ENCODE measurements around the gene UTP15.

The UTP15 gene

DNA sequence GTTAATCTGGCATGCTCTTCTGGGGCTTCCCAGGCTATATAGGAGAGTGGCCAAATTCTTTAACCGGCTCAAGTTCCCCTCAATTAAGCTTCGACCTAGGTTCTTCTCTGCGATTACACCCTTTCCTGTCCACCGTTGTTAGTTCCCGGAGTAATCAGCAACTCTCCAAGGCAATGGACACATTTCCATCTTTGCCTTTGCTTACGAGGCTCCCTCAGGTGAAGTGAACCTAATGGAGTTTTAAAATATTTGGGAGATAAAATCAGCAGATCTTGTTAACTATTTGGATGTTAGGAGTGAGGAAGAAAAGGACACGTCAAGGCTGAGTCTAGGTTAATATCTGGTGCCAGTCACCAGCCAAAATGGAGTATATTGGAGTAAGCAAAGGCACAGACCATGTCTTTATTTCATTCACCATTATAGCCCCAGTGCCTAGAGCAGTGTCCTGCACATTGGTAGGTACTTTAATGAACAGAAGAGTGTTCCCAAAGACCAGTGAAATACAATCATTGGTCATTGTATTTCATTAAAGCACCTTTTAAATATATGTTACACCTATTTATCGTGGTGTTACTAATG is 515 bp downstream of the UTP15 start:
- no peak for DNase-seq

DNA sequence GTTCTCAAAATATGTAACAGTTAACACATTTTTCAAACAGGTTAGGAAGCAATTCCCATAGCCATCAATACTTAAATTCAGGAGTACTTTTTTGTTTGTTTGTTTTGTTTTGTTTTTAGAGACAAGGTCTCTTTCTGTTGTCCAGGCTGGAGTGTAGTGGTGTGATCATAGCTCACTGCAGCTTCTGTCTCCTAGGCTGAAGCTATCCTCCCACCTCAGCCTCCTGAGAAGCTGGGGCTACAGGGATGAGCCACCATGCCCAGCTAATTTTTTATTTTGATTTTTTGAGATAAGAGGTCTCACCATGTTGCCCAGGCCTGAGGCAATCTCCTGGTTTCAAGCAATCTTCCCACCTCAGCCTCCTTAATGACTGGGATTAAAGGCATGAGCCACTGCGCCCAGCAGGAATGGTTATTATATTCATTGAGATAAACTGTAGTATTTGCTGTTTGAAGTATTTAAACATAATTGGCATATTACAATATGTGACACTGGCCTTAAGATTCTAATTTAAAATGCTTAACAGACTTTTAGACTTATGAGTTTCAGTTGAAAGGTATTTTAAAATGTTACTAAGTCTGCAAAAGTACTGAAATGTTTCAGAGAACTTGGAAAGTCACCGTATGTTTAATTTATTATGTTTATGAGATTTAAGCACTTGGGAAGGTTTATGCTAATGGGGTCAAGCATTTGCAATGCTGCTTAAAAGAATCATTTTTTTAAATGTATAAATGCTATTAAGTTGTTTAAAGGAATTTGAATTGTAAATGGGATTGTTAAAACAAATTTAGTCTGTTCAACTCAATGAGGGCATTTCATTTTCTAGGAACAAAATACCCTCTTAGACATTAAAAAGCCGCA is 17.0 kb downstream of the UTP15 start:
- no peak for DNase-seq

DNA sequence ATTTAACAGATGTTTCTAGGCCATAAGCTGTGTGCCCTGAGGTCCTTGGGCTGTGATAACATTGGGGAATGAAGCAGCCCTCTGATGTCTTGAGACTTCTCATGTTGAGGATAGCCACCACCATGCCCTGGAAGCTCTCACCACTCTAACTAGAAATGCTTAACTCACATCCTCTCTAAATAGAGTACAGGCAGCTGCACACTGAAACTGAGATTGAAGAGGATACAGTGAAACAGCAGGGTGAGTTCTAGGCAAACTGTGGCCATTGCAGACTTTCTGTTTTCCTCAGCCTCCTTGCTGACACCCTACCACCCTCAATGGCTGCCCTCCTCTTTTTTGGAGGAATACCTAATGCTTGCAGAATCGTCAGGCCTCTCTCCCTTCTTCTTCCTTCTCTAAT is 22.4 kb downstream of the UTP15 start:
- no peak for DNase-seq

DNA sequence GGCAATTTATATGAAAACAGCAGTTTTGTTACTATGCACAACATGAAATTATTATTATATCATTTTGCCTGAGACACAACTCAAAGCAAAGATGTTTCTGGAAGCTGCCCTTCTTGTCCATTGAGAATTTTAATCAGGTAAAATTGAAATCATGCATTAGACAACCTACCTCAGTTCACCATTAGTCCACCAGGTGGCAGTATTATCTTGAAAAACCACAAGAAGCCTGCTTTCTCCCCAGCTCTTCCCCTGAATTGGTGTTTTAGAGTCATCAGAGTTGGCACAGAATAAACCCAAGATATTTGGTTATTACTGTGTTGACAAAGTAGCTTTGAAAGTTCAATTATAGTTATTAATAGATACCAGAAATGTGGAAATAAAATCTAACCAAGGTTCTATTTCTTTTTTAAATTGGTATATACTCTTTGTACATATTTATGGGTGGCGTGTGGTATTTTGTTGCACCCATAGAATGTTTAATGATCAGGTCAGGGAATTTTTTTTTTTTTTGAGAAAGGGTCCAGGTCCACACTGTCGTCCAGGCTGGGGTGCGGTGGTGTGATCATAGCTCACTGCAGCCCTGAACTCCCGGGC is 25.7 kb downstream of the UTP15 start:
- peak; percentile 57 to 70 for DNase-seq

DNA sequence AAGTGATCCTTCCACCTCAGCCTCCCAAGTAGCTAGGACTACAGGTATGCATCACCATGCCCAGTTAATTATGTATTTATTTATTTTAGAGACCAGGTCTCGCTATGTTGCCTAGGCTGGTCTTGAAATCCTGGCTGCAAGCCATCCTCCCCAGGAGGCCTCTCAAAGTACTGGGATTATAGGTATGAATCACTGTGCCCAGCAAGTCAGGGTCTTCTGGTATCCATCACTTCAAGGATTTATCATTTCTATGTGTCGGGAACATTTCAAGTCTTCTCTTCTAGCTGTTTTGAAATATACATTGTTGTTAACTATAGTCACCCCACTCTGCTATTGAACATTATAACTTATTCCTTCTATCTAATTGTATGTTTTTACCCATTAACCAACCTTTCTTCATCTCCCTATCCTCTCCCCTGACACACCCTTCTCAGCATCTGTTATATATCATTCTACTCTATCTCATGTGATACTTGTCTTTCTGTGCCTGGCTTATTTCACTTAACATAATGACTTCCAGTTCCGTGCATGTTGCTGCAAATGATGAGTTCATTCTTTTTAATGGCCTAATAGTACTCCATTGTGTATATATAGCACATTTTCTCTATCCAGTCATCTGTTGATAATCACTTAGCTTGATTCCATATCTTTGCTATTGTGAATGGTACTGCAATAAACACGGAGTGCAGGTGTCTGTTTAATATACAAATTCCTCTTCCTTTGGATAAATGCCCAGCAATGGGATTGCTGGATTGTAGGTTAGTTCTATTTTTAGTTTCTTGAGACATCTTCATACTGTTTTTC is 26.4 kb downstream of the UTP15 start:
- no peak for DNase-seq

DNA sequence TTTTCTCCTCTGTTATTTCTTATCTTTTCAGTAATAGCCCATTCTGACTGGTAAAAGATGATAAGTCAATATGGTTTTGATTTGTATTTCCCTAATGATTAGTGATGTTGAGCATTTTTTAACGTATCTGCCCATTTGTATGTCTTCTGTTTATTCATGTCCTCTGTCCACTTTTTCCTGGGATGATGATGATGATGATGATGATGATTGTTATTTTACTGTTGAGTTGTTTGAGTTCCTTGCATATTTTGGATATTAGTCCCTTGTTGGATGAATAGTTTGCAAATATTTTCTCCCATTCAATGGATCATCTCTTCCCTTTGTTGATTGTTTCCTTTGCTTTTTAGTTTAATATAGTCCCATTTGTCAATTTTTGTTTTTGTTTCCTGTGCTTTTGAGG is 27.0 kb downstream of the UTP15 start:
- DNase-seq, result no peak

DNA sequence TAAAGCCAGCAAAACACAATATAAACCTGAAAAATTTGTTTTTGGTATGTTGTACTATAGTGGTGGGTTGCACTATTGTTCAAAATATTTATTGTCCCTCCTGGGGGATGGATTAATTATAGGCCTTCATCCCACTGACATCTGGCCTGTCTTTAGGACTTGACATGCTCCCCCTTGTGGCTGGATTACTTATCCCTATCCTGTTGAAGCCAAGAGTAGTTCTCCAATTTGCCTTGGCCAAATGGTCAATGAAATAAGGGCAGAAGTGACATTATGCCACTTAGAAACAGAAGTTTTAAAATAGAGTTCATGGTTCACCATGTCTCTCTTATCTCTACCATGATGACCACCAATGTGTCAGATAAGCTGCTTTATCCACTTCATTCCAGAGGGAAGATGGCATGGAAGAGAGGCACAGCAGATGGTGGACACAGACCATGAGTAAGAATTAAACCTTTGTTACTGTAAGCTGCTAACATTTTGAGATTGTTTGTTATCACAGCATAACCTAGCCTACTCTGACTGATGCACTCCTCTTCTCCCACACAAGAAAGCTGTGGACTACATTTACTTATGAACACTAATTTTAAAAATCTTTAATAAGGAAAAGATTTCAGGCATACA is 31.3 kb downstream of the UTP15 start:
- DNase-seq, result peak in 1 of 2 experiments; percentile 30

DNA sequence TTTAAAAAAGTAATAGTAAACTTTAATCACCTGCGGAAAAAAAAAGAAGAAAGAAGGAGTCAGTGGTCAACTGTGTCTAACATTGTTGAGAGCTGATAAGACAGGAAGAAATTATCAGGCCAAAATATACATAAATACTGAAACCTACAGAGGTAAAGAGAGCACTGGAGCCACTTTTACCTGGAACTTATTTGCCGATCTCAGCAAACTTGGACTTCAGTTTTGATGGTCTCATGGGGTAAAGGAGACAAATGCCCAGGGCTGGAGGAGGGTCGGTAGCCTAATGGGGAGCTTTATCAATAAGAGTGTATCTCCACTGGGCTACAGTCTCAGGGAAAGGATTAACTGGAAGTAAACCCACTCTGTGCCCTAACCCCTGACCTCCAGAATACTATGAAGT is 33.8 kb downstream of the UTP15 start:
- no peak for DNase-seq

DNA sequence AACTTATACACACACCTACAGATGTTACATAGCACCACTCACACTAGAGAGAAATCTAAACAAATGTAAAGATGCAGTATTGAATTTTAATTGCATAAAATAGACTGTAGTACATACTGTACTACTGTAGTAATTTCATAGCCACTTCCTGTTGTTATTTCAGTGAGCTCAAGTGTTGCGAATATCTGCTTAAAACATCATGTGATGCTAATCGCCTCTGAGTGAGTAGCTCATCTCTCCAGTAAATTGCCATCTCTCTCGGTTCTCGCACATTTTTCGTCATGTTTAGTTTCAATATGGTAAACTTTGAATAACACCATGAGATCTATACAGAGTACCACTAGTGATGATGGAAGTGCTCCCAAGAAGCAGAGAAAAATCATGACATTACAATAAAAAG is 38.5 kb downstream of the UTP15 start:
- no peak for DNase-seq

DNA sequence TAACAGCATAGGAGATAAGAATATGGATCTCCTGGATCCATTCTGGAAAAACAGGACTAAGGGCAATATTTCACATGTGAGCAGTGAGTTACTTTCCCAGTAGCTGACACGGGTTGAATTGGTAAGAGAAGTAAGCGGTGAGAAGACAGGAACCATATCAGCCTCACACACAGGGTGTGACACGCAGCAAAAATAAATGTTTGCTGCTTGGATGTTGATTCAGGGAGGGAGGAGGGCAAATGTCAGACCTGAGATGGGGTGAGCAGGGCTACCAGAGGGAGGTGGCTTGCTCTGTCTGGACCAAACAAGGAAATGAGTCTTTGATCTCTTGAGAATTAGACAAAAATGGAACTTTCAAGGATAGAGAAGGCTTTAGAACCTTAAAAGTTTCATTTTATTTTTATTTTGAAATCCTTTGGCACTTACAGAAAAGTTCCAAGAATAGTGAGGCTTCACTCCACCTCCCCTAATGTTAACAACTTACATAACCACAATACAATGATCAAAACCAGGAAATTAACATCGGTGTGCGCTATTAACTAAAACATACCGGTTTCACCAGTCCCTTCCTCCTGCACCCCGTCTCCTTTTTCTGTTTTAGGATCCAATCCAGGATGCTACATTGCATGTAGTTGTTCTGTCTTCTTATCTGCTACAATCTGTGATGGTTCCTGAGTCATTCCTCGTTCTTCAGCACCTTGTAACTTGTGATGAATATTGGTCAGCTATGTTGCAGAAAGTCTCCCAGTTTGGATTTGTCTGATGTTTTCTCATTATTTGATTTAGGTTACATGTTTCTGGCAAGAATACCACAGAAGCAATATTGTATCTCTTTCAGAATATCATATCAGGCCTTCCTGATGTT is 39.9 kb downstream of the UTP15 start:
- DNase-seq, result no peak

DNA sequence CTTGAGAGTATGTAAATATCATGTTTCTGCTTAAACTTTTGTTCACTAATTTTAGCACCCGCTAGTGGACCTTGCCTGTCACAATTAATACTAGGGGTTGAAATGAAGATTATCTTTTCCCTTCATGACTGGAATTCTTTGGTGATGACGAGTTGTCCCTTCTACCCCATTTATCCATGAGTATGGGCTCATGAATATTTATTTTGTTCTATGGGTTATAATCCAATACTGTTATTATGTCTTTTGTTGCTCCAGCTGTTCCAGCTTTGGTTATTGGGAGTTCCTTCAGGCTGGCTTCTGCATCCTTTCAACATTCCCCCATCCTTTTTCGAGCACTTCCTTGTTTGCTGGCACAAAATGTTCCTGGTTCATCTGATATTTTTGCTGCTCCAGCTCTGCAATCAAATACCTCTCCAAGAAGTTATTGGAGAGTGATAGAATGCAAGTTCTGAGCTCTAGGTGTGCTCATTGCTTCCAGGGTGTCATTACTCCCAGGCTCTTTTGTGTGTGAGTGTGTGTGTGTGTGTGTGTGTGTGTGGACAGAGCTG is 40.7 kb downstream of the UTP15 start:
- DNase-seq, result no peak

DNA sequence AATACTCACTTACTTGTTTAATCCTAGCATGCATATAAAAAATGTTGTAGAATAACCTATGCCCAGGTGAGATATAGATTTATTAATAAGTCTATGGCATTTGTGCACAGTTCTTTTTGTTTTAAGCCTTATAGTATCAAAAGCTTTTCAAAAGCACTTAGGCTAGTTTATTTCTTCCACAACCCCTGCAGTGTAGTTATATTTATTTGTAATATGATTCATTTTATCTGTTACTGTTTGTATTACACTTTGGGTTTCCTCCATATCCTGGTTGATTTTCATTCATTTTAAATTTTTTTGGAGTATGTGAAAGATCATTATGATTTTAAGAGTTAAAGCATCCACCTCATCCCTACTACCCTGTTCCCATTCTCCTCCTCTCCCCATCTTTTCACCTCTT is 41.7 kb downstream of the UTP15 start:
- DNase-seq, result no peak

DNA sequence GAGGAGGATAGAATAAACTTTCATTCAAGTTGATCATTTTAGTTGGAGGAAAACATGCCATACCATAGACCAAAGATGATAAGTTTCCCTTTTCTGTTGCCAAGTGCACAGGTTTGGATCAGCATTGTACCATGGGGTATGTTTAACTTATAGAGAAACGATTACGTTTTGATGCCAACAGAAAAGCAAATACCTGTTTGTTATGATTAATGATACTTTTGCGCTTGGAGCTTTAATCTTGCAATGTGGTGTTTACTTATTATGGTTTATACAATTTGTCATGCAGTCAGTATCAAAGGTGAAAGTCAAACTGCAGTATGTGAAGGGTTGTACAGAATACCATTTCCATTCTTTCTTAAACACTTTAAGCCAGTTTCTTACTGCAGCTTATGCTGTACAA is 47.3 kb downstream of the UTP15 start:
- DNase-seq, result peak in 1 of 2 experiments; percentile 31

DNA sequence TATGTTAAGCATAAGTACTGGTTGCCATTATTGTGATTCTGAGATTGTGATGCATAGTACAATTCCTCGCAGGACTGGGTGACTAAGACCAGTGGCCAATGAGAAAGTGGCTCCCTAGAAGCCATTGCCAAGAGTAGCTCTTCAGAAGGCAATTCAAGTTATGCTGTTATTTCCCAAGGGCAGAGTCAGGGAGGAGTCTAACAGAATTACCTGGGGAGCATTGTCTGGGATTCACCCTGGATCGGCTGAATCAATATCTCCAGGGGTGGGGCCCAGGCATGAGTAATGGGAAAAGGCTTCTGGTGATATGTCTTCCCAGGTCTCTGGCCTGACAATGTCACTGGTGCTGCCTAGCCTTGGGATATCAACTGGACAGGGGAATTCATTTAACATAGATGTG is 49.5 kb downstream of the UTP15 start:
- DNase-seq, result no peak

DNA sequence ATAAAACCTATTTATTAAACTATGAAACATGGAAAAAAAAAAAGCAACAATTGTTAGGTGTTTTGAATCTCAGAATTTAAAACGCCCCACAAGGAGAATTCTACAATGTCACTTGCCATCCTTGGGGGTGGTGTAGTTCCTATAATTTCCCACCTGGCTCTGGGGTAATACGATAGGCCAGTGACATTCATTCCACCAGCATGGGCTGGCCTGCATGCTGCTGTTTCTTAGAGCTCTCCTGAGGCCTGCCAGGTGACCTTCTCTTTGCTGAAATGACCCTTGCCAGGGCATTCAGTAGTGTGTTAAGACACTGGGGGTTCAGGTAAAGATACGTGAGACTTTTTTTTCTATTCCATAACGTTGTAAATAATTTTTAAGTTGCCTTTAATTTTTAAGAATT is 50.4 kb downstream of the UTP15 start:
- DNase-seq, result no peak

DNA sequence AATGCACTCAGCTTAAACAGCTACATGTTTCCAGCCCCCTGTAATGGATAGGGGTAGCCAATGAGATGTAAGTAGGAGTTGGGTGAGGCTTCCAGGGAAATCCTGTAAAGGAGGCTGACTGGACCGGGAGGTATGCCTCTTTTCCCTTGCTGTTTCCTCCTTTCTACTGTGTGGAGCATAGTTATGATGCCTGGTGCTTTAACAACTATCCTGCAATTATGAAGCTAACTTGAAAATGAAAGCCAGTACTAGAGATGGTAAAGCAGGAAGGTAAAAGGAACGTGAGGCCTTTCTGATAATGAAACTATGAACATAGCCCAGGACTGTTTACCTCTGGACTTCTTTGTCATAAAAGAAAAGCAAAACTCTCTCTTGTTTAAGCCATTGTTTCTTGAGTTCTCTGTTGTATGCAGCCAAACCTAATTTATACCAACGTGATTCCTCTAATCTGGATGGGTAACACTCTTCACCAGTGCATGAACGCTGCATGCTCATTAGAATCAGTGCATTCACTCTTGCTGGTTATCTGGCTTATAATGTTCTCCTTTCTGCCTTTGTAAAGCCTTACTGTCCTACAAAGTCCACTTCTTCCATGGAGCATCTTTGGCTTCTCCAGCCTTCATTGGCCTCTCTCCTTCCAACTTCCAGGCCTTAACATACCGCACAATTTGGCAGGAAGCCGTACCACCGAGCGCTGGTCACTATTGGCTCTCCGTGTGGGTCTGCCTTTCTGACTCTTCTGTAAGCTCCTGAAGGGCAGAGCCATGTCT is 52.2 kb downstream of the UTP15 start:
- DNase-seq, result no peak

DNA sequence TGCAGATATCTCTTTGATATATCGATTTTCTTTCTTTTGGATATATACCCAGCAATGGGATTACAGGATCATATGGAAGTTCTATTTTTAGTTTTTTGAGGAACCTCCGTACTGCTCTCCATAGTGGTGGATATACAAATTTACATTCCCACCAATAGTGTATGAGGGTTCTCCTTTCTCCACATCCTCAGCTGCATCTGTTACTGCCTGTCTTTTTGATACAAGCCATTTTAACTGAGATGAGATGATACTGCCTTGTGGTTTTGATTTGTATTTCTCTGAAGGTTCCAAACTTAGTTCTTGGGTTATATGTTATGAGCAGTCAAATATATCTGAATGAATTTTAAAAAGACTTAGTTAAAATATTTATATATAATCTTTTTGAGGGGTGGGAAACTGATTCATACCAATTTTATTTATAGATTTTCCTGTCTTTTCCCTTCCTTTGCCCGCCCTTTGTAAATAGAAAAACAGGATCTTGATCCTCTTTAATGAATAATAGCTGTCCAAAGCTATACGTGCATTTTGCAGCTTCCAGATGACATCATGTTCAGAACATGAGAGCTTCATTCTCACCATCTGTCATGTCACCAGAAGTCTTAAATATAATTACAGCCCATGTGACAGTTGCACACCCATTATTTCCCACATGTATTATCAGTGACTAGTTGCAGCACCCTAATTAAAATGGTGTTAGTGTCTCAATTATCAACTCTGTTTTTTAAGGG is 54.2 kb downstream of the UTP15 start:
- peak in 1 of 2 experiments; percentile 7 for DNase-seq

DNA sequence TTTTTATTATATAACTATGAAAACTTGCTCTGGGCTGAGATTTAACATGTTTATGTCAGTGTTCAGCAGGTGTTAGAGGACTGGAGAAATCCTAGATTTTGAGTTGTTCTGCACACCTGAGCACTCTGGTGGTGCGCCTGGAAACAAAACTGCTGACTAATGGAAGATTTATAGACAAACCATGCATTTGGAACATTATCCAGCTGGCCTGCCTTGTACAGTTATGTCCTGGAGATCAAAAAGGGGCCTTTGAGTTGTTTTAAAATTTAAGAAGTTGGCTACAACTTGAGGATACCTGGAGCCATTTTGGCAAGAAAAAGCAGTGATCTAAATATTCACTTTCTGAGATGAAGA is 54.8 kb downstream of the UTP15 start:
- DNase-seq, result no peak

DNA sequence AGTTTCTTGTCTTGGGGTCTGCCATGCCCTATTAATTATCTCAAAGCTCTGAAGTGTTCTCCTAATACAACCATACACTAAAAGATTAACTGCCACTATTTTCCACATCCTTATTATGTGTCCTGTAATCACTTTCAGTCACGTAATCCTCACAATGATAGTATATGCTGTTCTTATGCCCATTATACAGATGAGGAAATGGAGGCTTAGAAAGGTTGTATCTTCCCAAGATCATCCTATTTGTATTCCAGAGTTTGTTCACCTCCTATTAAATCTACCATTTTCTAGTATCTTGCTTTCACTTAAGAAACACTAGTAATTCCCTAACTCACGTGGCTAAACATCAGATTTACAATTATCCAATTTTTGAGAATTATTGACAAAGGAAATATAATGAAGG is 57.5 kb downstream of the UTP15 start:
- DNase-seq, result no peak

DNA sequence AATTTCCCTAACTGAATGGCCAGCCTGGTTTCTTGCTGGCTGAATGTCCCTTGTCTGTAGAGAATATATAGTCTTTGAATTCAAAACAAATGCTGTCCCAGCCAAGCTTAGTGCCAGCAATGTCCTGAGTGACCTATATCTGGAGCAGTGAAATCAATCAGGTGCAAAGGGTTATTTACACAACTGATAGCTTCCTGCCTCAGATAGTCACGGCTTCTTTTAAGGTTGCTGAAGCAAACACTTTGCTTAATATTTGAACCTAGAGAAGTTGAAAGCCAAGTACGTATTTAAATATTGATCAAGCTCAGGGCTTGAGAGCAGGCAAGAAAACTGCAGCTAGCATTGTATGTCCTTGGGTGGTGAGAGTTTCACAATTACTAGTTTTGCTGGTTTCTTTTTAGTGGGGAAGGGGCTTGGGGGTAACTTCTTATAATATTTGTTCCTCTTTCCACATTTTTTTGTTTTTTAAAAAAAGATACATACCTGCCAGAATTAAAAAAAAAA is 58.4 kb downstream of the UTP15 start:
- no peak for DNase-seq

Data from NCI-H2081 (cell line).